ENCODE data around the gene TMC6.
"Not testable (repeated sequence)": the region's sequence is repeated elsewhere in the genome, so short reads cannot be mapped to it uniquely, and the experiment has no call there.

TMC6 gene

DNA sequence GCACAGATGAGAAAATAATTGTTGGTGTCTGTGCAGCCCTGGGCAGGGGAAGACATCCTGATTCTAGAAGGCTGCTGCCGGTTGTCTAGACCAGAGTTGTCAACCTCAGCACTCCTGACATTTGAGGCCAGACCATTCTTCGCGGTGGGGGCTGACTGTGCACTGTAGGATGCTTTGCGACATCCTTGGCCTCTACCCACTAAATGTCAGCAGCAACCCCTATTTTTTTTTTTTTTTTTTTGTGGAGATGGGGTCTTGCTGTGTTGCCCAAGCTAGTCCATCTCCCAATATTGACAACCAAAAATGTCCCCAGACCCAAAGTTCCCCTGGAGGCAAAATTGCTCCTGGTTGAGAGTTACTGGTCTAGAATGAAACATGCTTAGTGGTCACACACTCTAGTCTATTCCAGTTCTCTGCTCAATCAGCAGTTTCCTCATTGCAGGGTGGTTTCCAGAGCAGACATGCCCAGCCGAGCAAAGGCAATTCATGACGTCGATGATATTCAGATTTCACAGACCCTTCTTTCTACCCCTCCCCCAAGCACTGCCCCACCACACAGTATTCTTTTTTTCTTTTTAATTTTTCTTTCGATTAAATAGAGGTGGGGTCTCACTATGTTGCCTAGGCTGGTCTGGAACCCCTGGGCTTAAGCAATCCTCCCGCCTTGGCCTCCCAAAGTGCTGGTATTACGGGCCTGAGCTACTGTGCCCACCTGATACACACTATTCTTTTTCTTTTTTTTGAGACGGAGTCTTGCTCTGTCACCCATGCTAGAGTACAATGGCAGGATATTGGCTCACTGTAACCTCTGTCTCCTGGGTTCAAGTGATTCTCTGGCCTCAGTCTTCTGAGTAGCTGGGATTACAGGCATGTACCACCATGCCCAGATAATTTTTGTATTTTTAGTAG is 26.6 kb upstream of the TMC6 start:
- DNase-seq, result no peak

DNA sequence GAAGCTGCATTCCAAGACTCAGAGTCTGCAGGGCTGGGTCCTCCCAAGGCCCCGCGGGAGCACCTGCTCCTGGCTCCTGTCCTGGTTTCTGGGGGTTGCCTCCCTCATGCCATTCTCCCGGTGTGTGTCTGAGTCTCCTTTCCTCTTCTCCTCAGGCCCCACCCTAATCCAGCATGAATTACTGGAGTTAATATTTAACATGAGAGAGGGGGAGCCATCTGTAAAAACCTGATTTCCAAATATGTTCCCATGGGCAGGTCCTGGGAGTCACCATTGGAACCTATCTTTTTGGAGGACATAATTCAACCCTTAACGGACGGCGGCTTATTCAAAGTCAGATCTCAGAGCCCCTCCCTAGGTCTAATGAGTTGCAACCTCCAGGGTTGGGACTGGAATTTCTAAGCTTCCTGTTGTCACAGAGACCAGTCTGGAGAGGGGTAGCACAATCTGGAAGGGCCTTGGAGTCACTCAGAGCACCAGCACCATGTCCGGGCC is 23.0 kb upstream of the TMC6 start:
- DNase-seq, result peak in 1 of 2 experiments; percentile 44

DNA sequence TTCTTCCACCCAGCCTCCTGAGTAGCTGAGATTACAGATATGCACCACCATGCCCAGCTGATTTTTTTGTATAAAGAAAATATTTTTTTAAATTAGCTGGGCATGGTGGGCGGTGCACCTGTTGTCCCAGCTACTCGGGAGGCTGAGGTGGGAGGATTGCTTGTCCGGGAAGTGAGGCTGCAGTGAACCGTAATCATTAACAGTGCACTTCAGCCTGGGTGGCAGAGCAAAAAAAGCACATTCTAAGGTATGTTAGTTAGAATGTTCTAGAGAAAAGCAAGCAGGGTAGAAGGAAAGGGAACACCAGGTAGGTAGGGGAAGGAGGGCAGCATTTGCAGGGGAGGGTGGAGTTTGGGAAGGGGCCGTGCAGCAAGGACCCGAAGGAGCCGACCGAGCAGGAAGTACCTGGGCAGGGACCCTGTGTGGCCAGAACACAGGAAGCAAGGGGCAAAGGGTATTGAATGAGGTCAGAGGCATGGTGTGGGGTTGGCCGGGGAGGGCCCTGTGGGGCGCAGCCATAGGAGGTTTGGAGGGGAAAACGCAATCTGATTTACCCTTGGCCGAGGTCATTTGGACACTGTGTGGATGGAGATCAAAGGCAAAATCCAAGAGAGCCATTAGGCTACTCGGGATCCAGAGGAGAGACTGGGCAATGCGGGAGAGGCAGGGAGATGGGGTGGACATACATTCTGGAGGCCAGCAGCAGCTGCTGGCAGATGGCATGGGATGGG is 19.9 kb upstream of the TMC6 start:
- no peak for DNase-seq

DNA sequence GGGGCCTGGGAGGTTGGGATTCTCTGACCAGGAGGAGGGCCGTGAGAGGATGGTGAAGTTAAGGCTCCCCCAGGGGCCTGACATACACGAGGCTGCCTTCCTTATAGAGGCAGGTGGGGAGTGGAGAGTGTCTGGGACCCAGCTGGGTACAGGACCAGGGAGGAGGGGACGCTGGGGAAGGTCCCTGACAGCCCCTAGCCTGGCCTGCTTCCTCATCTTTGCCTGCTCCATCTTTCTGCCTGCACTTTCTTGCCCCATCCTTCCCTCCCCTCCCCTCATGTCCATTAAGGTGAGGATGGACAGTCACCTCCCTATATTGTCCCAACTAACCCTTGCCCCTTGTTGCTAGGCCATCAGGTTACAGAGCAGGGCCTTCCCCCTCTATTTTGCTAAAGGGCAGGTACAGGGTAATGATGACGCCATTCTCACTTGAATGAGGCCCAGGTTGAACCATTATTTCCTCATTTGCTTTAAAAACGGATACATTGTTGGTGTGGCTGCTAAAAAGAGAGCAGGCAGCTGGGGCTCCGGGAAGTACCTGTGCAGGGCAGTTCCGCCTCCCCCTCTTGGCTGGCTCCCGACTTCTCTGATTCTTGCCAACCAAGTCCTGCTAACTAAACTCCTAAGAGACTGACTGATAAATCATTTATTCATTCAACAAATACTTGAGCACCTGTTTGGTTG is 18.9 kb upstream of the TMC6 start:
- DNase-seq, result no peak

DNA sequence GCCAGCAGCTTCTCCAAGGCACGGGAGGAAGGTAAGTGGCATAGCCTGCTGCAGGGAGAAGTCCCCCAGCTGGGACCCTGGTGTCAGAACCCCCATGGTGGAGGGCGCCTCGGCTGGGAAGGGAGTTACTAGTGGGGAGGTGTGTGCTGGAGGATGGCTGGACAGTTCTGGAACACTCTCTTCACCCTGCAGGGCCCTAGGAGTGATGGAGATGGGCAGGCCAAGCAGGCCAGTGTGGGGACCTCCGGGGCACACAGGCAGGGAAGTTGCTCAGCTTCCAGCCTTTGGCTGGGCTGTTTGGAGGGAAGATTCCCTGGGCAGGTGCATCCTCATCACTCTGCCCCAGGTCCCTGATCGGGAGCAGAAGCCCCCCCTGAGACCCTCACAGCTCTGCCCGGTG is 18.3 kb upstream of the TMC6 start:
- DNase-seq, result no peak

DNA sequence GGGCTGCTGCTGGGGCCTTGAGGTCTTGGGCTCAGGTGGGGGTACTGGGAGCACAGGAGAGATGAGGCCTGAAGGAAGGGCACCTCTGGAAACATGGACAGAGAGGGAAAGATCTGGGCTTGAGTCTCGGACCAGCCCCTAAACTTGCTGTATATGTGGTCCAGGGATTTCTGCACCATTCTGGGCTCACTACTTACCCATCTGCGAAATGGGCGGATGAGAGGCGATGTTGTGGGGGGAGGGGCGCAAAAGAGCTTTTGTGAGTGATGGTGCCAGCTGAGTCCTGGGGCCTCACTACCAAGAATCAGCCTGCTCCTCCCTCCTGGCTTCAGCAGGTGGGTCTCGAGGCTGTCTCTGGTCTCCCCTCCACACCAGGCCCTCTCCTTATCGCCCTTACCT is 17.9 kb upstream of the TMC6 start:
- no peak for DNase-seq

DNA sequence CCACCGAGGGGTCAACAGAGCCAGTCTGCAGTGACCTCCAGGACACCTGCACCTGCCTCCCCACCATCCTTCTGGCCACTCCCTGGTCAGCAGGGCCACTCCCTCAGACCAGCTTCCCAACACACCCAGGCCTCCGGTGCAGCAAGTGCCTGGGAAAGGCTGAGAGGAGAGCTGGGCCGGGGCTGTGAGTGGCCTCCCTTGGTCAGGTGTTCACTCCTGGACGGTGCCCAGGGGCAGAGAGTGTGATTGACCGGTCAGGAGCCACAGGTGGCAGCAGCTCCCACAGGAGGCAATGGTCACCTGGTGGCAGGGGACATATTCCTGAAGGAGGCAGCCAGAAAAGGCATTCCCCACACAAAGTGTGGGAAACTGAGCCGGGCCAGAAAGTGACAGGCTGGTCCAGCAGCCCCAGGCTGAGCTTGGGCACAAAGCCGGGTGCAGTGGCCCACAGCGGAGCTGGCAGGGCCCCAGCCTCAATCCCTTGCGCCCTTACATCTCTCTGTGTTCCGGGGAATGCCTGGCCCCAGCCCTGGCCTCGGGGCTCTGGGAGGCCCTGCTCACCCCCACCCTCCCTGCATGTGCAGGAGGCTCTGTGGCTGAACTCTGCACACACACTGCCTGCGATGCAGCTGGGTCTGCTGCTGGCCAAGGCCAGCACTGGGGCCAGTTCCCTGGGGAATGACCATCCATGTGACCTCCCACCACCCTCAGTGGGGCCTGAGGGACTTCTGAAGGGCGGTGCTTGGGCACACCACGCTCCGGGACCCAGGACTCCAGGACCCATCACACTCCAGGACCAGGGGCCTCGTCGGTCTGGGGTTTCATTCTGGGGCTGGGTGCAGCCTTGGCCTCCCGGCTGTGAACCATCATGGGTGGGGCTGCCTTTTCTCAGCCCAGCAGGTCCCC is 16.4 kb upstream of the TMC6 start:
- no peak for DNase-seq

DNA sequence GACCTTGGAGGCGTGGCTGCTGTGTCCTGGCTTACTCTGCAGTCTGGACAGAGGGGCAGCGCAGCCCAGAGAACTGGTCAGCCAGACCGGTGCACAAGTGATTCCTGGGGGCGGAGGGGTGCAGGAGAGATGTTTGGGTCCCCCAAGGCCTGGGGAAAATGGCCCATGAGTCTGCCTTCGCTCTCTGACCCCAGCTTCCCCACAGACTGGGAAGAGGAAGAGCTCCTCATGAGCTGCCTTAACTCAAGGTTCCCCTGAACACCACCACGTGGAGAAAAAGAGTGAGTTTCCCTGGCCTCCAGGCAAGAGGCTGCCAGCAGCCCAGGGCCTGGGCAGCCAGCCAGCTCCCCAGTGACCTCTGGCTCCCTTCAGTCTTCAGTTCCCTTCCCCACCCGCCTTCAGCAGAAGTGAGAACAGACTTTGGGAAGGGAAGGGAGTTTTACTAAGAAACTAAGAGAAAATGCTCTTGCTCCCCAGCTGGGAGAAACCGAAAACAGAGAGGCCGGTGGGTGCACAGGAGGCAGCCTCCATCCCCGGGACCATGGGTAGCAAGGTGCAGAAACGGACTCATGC is 15.7 kb upstream of the TMC6 start:
- DNase-seq, result no peak

DNA sequence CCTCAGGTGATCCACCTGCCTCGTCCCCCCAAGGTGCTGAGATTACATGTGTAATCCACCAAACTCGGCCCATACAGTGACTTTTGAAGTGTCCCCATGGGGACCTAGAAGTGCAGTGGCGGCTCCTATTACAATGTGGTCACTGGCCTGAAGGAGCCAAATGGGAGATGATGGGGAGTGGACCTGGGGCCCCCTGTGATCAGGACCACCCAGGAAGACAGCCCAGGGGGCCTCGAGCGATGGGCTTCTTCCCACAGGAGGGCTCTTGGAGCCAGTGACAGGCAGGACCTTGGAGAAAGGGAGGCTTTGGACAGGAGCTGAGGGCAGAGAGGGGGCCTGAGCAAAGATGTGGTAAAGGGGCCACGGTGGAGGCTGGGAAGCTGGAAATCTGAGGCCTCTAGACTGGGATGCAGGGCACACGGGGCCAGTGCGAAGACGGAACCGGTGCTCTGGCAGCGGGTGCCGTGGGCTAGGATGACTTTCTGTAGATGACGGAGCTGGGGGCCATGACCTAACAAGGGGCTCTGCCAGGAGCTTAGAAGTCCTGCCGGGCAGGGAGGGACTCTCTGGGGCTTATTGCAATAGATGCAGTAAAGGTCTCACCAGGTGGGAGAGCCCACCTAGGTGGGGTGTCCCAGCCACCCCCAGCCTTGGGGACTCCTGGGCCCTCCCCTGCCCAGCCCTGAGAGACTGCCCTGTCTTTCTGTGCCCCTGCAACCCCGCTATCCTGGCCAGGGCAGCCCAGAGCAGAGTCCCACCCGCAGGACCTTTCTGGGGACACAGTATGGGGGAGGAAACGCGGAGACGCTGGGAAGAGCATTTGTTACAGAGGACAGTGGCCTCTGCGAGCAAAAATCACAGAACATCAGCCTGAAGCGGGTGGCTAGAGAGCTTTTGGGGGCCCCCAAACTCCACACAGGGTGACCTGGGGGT is 14.9 kb upstream of the TMC6 start:
- DNase-seq, result no peak

DNA sequence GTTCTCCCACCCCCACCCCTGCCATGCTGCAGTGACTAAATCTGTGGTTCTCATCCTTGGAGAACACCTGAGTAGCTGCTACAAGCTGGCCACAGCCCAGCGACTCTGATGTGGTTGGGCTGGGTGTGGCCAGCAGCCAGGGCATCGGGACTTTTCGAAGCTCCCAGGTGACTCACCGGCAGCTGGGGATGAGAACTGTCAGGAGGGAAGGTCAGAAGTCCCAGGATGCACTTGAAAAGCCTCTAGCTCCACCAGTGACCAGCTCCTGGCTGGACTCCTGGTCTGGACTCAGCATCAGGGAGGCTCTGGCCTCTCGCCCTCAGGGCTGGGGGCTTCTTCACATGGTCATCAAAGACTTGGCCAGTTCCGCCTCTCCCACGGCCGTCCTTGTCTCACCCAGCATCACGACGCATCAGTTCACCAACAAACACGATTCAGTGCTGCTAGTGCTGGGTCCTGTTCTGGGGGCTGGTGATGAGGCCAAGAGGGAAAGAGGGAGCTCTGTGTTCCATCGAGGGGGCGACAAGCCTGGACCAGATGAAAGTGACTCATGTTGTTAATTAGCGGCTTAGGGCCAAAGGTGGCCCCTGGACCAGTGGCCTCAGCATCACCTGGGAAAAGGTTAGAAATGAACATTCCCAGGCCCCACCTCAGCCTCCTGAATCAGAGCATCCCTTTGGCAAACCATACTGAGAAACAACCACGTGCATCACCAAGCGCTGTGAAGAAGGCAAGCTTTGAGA is 13.7 kb upstream of the TMC6 start:
- DNase-seq, result no peak

DNA sequence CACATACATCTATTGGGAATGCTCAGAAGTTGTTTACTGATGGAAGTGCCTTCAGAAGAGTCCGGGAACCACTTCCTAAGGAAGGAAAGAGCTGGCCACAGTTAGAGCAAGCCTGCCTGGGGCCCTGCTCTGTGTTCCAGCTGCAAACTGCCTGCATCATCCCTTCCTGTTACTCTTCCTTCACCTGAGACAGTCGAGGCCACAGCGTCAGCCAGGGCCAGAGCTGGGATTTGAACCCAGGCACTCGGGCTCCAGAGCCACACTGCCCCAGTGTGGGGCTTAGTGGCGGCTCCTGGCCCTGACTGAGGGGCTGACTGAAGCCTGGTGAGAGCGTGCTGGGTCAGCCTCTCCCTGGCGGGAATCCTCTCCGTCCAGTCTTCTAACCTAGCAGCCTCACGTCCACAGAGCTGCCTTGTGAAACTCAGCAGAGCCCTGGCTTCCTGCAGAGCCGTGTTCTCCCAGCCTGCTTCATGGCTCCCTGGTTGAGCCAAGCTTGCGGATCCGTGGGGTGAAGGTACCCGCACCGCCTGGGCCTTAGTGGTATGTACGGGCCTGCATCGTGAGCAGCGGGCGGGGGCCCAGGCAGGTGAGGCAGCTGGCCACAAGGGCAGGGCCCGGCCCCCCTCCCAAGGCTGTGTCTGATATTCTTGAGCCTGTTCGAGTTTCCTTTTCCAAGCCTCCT is 13.0 kb upstream of the TMC6 start:
- DNase-seq, result no peak

DNA sequence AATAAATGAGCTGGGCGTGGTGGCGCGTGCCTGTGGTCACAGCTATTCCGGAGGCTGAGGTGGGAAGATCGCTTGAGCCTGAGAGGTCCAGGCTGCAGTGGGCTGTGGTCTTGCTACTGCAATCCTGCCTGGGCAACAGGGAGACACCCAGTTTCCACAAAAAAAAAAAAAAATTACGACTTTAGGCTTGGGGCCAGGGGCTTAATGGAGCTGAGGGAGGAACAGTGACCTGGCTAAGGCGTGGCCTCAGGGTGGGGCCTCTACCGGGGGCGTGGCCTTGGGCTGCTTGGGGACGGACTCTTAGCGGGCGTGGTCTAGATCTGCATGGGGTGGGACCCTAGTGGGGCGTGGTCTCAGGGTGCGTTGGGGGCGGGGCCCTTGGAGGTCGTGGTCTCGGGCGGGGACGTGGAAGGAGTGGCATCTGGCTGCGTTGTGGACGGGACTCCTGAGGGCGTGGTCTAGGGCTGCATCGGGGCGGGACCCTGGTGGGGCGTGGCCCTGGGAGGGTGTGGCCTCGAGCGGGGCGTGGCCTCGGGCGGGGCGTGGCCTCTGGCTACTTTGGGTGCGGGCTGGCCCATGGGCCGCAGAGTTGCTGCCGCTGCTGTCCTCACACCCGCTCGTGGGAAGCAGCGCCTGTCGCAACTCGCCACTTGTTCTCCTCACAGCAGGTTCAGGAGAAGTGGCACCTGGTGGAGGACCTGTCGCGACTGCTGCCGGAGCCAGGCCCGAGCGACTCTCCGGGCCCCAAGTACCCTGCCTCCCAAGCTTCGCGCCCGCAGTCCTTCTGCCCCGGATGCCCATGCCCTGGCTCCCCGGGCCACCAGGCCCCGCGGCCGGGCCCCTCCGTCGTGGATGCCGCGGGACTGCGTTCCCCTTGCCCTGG is 11.9 kb upstream of the TMC6 start:
- peak; percentile 93 to 99 for DNase-seq

DNA sequence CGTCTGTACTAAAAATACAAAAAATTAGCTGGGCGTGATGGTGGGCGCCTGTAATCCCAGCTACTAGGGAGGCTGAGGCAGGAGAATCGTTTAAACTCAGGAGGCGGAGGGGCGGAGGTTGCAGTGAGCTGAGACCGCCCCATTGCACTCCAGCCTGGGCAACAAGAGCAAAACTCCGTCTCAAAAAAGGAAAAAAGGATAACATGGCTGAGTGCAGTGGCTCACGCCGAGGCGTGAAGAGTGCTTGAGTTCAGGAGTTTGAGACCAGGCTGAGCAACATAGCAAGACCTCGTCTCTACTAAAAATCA is 11.3 kb upstream of the TMC6 start:
- not testable (repeated sequence) for DNase-seq

DNA sequence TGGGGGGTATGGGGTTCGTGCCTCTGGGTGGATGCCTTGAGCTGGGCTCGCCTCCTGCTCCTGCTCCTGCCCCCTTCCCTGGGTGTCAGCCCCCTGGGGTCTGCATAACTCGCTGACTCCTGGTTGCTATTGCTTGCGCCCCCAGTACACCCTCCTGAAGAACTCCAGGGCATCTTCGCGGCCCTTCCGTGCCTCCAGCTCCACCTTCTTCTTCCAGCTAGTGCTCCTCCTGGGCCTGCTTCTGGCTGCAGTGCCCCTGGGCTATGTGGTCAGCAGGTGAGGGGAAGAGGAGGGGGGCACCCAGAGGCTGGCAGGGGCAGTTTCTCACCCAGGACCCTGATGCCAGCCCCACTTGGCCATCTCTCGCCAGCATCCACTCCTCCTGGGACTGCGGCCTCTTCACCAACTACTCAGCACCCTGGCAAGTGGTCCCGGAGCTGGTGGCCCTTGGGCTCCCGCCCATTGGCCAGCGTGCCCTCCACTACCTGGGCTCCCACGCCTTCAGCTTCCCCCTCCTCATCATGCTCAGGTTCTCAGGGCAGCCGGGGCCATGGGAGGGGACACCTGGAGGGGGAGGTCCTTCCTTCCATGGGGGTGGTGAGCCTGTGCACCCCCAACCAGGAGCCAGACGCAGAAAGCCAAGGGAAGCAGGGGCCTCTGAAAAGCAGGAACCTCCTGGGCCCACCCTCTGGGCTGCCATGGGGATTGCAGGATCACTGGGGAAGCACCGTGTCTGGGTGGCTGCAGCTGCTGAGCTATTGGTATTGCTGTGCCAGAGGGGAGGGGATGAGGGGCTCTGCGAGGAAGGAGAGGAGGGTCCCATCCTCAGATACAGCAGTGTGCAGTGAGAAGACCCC is 9.9 kb upstream of the TMC6 start:
- DNase-seq, result no peak

DNA sequence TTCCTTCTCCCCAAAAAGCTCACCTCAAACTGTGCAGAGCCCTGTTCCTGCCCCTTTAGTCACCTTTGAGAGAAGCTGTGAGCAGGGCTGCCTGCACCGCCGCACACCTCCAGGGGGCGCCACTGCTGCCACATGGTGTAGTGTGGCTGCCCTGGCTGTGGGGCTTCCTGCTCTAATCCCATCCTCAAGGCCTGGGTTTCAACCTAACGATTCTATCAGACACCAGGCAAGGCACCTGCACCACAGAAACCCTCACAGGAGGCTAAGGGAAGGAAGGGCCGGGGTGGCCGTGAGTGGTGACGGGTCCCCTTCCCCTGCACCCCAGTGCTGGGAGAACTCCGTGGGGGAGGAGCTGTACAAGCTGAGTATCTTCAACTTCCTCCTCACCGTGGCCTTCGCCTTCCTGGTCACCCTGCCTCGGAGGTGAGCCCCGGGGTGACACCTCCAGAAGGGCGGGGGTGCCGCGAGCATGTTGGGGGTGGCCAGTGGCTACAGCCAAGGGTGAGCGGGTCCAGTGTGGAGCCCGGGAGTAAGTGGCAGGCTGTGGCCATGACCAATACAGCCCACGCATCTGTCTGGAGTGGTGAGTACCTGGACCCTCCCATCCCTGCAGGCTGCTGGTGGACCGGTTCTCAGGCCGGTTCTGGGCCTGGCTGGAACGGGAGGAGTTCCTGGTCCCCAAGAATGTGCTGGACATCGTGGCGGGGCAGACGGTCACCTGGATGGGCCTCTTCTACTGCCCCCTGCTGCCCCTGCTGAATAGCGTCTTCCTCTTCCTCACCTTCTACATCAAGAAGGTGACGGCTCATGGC is 9.0 kb upstream of the TMC6 start:
- DNase-seq, result no peak

DNA sequence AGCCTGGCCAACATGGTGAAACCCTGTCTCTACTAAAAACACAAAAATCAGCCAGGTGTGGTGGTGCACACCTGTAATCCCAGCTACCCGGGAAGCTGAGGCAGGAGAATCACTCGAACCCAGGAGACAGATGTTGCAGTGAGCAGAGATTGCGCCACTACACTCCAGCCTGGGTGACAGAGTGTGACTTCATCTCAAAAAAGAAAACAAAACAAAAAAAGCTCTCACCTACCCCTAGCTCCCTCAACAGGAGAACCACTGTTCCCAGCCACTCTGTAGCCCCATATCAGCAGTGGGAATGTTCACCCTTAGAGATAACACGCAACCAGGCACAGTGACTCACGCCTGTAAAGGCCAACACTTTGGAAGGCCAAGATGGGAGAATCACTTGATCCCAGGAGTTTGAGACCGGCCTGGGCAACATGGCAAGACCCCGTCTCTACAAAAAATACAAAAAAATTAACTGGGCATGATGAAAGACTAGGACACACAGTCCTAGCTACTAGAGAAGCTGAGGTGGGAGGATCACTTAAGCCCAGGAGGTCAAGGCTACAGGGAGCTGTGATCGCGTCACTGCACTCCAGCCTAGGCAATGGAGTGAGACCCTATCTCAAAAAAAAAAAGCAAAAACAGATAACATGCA is 7.4 kb upstream of the TMC6 start:
- no peak for DNase-seq

Measured in NCI-H526 (cell line).